ENCODE data around the gene SH3BP2. TPM values are rescaled to one million over a fixed set of nuclear protein-coding genes. Genes with fewer than 3 reads are reported as not detected.

Gene SH3BP2
- total and polyA plus RNA-seq, 10 of the 15 experiments (the other 5 are each of a cell fraction or from before 2014, with no cell fraction given), result 1.1 to 61.8 (median 23.9) TPM

GRCh38 chr4:2800691-2801596, 8.1 kb downstream of the SH3BP2 start (continued):
- TF ChIP-seq MLLT1 (IDR thresholded peaks at IDR 0.05) (peak; percentile 53; the same call in 1 of the 2 replicates), POLR2AphosphoS5 (IDR thresholded peaks at IDR 0.05; ENCODE audit: low read length) (peak; percentile 47; the same call in 1 of the 2 replicates), FOXM1 (IDR thresholded peaks at IDR 0.05; ENCODE audit: low read depth, low read length) (no peak), DPF2 (IDR thresholded peaks at IDR 0.05) (peak; percentile 85), SP1 (IDR thresholded peaks at IDR 0.05; ENCODE audit: low read depth, low read length) (peak; percentile 11), BCL3 (IDR thresholded peaks at IDR 0.05; ENCODE audit: borderline replicate concordance, insufficient read depth, low read depth, low read length, poor library complexity, severe bottlenecking) (peak; percentile 69), EP300 (IDR thresholded peaks at IDR 0.05; ENCODE audit: borderline replicate concordance in 1 of 2, control insufficient read depth in 1 of 2, low read depth in 2 of 2, low read length in 2 of 2) (0 out of 4 replicates have a peak, but pooled peaks of 1 of the 2 experiments have one; percentile 43), ZNF687 (IDR thresholded peaks at IDR 0.05) (0 out of 2 replicates have a peak, but pooled peaks have one; percentile 10), HDGF (IDR thresholded peaks at IDR 0.05) (0 out of 2 replicates have a peak, but pooled peaks have one; percentile 16), ETV6 (conservative IDR thresholded peaks at IDR 0.05 in 1 of 2, IDR thresholded peaks at IDR 0.05 in 1 of 2; ENCODE audit: borderline replicate concordance in 1 of 2, low read depth in 1 of 2) (0 out of 4 replicates have a peak, but pooled peaks of 1 of the 2 experiments have one; percentile 53), JUND (IDR thresholded peaks at IDR 0.05; ENCODE audit: low read depth, low read length) (peak; percentile 37; the same call in 1 of the 2 replicates), JUNB (IDR thresholded peaks at IDR 0.05) (peak; percentile 46; the same call in 1 of the 2 replicates), EGR1 (IDR thresholded peaks at IDR 0.05; ENCODE audit: borderline replicate concordance in 1 of 2, low read depth in 2 of 2, low read length in 2 of 2) (no peak), FOXK2 (IDR thresholded peaks at IDR 0.05) (no peak), SMAD1 (IDR thresholded peaks at IDR 0.05; ENCODE audit: low read depth, partially characterized antibody) (no peak)
